ENCODE data around the gene PDZD4.

The PDZD4 gene

GRCh38 chrX:153829799-153830639, at the start of gene PDZD4:
PDZD4 (minus strand) TSS chrX:153830544; CDS start chrX:153830298, 246 bp downstream.
- Mint-ChIP-seq H3K27ac (no peak within 1 kb of the TSS), H3K36me3 (ENCODE audit: low read depth) (no peaks in the 10 kb centered on the region), H3K27me3 (peaks cover 75% of the 10 kb centered on the region), H3K4me1 (ENCODE audit: low read depth) (peaks cover 4% of the 10 kb centered on the region), H3K4me3 (peak within 1 kb of the TSS; percentile 20), H3K9me3 (no peaks in the 10 kb centered on the region)
- intact Hi-C loops (cut with micrococcal nuclease), result no loop called here

GRCh38 chrX:153879741-153880439, 49.5 kb upstream of the PDZD4 start:
- Mint-ChIP-seq H3K9me3 (no peaks in the 10 kb centered on the region), H3K27me3 (peaks cover 86% of the 10 kb centered on the region), H3K36me3 (ENCODE audit: low read depth) (no peaks in the 10 kb centered on the region), H3K4me1 (ENCODE audit: low read depth) (peaks cover 20% of the 10 kb centered on the region), H3K4me3 (no peak overlapping the region), H3K27ac (no peak overlapping the region)
- intact Hi-C loops (cut with micrococcal nuclease), result no loop called here

- intact Hi-C loops (cut with micrococcal nuclease), result no loop called here
- Mint-ChIP-seq H3K4me3 (no peak overlapping the region), H3K4me1 (ENCODE audit: low read depth) (peaks cover 20% of the 10 kb centered on the region), H3K36me3 (ENCODE audit: low read depth) (no peaks in the 10 kb centered on the region), H3K9me3 (no peaks in the 10 kb centered on the region), H3K27me3 (peaks cover 86% of the 10 kb centered on the region), H3K27ac (no peak overlapping the region)
These were observed 48.8 kb upstream of the PDZD4 start for GRCh38 chrX:153878969-153879653.

- no peaks in the 10 kb centered on the region for H3K36me3 Mint-ChIP-seq (ENCODE audit: low read depth)
- intact Hi-C loops (cut with micrococcal nuclease), result no loop called here
- H3K27me3 Mint-ChIP-seq, result peaks cover 85% of the 10 kb centered on the region
- no peak overlapping the region for H3K27ac Mint-ChIP-seq
- no peaks in the 10 kb centered on the region for H3K9me3 Mint-ChIP-seq
- peaks cover 20% of the 10 kb centered on the region for H3K4me1 Mint-ChIP-seq (ENCODE audit: low read depth)
- no peak overlapping the region for H3K4me3 Mint-ChIP-seq
These were observed 48.0 kb upstream of the PDZD4 start for GRCh38 chrX:153878345-153878744.

- H3K4me3 Mint-ChIP-seq, result no peak overlapping the region
- H3K36me3 Mint-ChIP-seq (ENCODE audit: low read depth), result no peaks in the 10 kb centered on the region
- H3K27me3 Mint-ChIP-seq, result peaks cover 83% of the 10 kb centered on the region
- intact Hi-C loops (cut with micrococcal nuclease), result no loop called here
- H3K9me3 Mint-ChIP-seq, result no peaks in the 10 kb centered on the region
- H3K27ac Mint-ChIP-seq, result no peak overlapping the region
- H3K4me1 Mint-ChIP-seq (ENCODE audit: low read depth), result peaks cover 15% of the 10 kb centered on the region
These were observed 47.4 kb upstream of the PDZD4 start for GRCh38 chrX:153877571-153878261.

GRCh38 chrX:153876112-153876491, 45.8 kb upstream of the PDZD4 start:
- H3K27me3 Mint-ChIP-seq, result peaks cover 80% of the 10 kb centered on the region
- no peaks in the 10 kb centered on the region for H3K9me3 Mint-ChIP-seq
- H3K27ac Mint-ChIP-seq, result no peak overlapping the region
- H3K4me3 Mint-ChIP-seq, result no peak overlapping the region
- no peaks in the 10 kb centered on the region for H3K36me3 Mint-ChIP-seq (ENCODE audit: low read depth)
- peaks cover 15% of the 10 kb centered on the region for H3K4me1 Mint-ChIP-seq (ENCODE audit: low read depth)
- intact Hi-C loops (cut with micrococcal nuclease), result no loop called here

- Mint-ChIP-seq H3K27ac (no peak overlapping the region), H3K36me3 (ENCODE audit: low read depth) (no peaks in the 10 kb centered on the region), H3K4me1 (ENCODE audit: low read depth) (peaks cover 15% of the 10 kb centered on the region), H3K27me3 (peaks cover 79% of the 10 kb centered on the region), H3K9me3 (no peaks in the 10 kb centered on the region), H3K4me3 (no peak overlapping the region)
- intact Hi-C loops (cut with micrococcal nuclease), result no loop called here
These were observed 45.2 kb upstream of the PDZD4 start for GRCh38 chrX:153875391-153876111.

- H3K4me1 Mint-ChIP-seq (ENCODE audit: low read depth), result peaks cover 15% of the 10 kb centered on the region
- intact Hi-C loops (cut with micrococcal nuclease), result no loop called here
- no peaks in the 10 kb centered on the region for H3K9me3 Mint-ChIP-seq
- no peak overlapping the region for H3K27ac Mint-ChIP-seq
- H3K36me3 Mint-ChIP-seq (ENCODE audit: low read depth), result no peaks in the 10 kb centered on the region
- H3K4me3 Mint-ChIP-seq, result no peak overlapping the region
- peaks cover 71% of the 10 kb centered on the region for H3K27me3 Mint-ChIP-seq
These were observed 44.2 kb upstream of the PDZD4 start for GRCh38 chrX:153874366-153875125.

GRCh38 chrX:153874085-153874365, 43.7 kb upstream of the PDZD4 start:
- Mint-ChIP-seq H3K27ac (no peak overlapping the region), H3K4me1 (ENCODE audit: low read depth) (peaks cover 11% of the 10 kb centered on the region), H3K4me3 (no peak overlapping the region), H3K36me3 (ENCODE audit: low read depth) (no peaks in the 10 kb centered on the region), H3K27me3 (peaks cover 67% of the 10 kb centered on the region), H3K9me3 (no peaks in the 10 kb centered on the region)
- intact Hi-C loops (cut with micrococcal nuclease), result no loop called here

- no peak overlapping the region for H3K27ac Mint-ChIP-seq
- peaks cover 7% of the 10 kb centered on the region for H3K4me1 Mint-ChIP-seq (ENCODE audit: low read depth)
- no peaks in the 10 kb centered on the region for H3K36me3 Mint-ChIP-seq (ENCODE audit: low read depth)
- H3K4me3 Mint-ChIP-seq, result no peak overlapping the region
- H3K9me3 Mint-ChIP-seq, result no peaks in the 10 kb centered on the region
- intact Hi-C loops (cut with micrococcal nuclease), result no loop called here
- H3K27me3 Mint-ChIP-seq, result peaks cover 62% of the 10 kb centered on the region
These were observed 43.1 kb upstream of the PDZD4 start for GRCh38 chrX:153873282-153874084.

GRCh38 chrX:153871946-153872878, 41.9 kb upstream of the PDZD4 start:
- Mint-ChIP-seq H3K4me1 (ENCODE audit: low read depth) (no peaks in the 10 kb centered on the region), H3K36me3 (ENCODE audit: low read depth) (no peaks in the 10 kb centered on the region), H3K9me3 (no peaks in the 10 kb centered on the region), H3K27ac (no peak overlapping the region), H3K4me3 (no peak overlapping the region), H3K27me3 (peaks cover 51% of the 10 kb centered on the region)
- intact Hi-C loops (cut with micrococcal nuclease), result no loop called here

Data from dendritic cell treated with granulocyte-macrophage colony-stimulating factor and Interleukin-4, amounts not matched to agents 40 ng/mL and 50 ng/mL, for 4 days (primary cell).